Endothelial cell of umbilical vein (primary cell): ENCODE results near the gene FOXP1. TPM values are rescaled to one million over a fixed set of nuclear protein-coding genes. Genes with fewer than 3 reads are reported as not detected.

Source experiments
- BruUV-seq: library from RNA; stranded (reverse); fragments of 400-500 nt; replicated peaks from 2 replicates; lab custom pipeline; 2021; lab: Mats Ljungman, UMichigan
- CTCF ChIA-PET: fragments of 300-600, 350-600 bp; sonication (Branson Sonifier 250); formaldehyde crosslinking; loops from one replicate; lab custom pipeline; 2021; ENCODE audit warnings: antibody characterized with exemption, inconsistent platforms; lab: Charles Lee
- POLR2A ChIA-PET: fragments of 300-600, 350-600 bp; sonication (Branson Sonifier 250); formaldehyde crosslinking; loops from one replicate; lab custom pipeline; 2021; ENCODE audit warnings: antibody characterized with exemption, inconsistent platforms; lab: Charles Lee
- DNase-seq: peaks from one replicate; pipeline ENCODE4 v3.0.0-alpha.2; 2011; ENCODE audit warnings: low read depth, low spot score
- FAIRE-seq: peaks from 2 replicates; lab custom pipeline; 2011; peaks lifted over from hg19 to GRCh38; lab: Jason Lieb, UNC
- H2AFZ ChIP-seq: 2 replicates; pipeline ENCODE4 v1.6.0; 2012; ENCODE audit warnings: low read depth, low read length, control low read depth, inconsistent platforms
- H3K27ac ChIP-seq: 2 replicates; pipeline ENCODE4 v1.5.1; 2011; ENCODE audit warnings: low read depth, mild to moderate bottlenecking, control low read depth, low read length, moderate library complexity; ENCODE audit not compliant: insufficient read depth
- H3K27me3 ChIP-seq, 2 experiments: 2 replicates each; pipeline versions ENCODE4 v1.6.0 to v1.6.1; 2011; ENCODE audit warnings: low read length in 2 of 2, mixed read lengths in 1 of 2; ENCODE audit not compliant: control insufficient read depth in 2 of 2, insufficient read depth in 2 of 2
- H3K36me3 ChIP-seq, 2 experiments: 2 replicates in 1 of 2; 3 replicates in 1 of 2; pipeline ENCODE4 v1.5.1; 2011; ENCODE audit warnings: low read length in 2 of 2, mild to moderate bottlenecking in 1 of 2, moderate library complexity in 1 of 2; ENCODE audit not compliant: control insufficient read depth in 2 of 2, insufficient read depth in 2 of 2; ENCODE audit errors: extremely low read depth in 1 of 2
- H3K4me1 ChIP-seq: 3 replicates; pipeline ENCODE4 v1.5.1; 2011; ENCODE audit warnings: mild to moderate bottlenecking, low read length; ENCODE audit not compliant: control insufficient read depth, insufficient read depth; ENCODE audit errors: extremely low read depth
- H3K4me2 ChIP-seq: 2 replicates; pipeline ENCODE4 v1.6.1; 2011; ENCODE audit warnings: low read length, control low read depth, mixed read lengths; ENCODE audit not compliant: insufficient read depth
- H3K4me3 ChIP-seq, 3 experiments: fragments of 200-600 bp in 1 of 3; sonication (generic), shearing (Covaris generic) in 1 of 3; replicated peaks in 1 of 3; 2 replicates each; pipeline ENCODE4 v1.5.1; 2011 to 2016; ENCODE audit warnings: control low read depth in 3 of 3, low read length in 3 of 3, mild to moderate bottlenecking in 2 of 3, inconsistent platforms in 1 of 3, low read depth in 1 of 3, moderate library complexity in 1 of 3; ENCODE audit not compliant: insufficient read depth in 1 of 3
- H3K79me2 ChIP-seq: 2 replicates; pipeline ENCODE4 v1.6.0; 2012; ENCODE audit warnings: low read length, inconsistent platforms; ENCODE audit not compliant: control insufficient read depth, insufficient read depth
- H3K9ac ChIP-seq: replicated peaks from 2 replicates; pipeline ENCODE3; 2011; ENCODE audit warnings: low read length, control low read depth; ENCODE audit not compliant: insufficient read depth; ENCODE audit errors: extremely low read depth
- H3K9me1 ChIP-seq: replicated peaks from 3 replicates; pipeline ENCODE4 v1.6.0; 2011; ENCODE audit warnings: mild to moderate bottlenecking, low read length; ENCODE audit not compliant: control insufficient read depth, insufficient read depth; ENCODE audit errors: extremely low read depth
- H3K9me3 ChIP-seq: replicated peaks from 2 replicates; pipeline ENCODE4 v1.5.1; 2012; ENCODE audit warnings: low read length, inconsistent platforms; ENCODE audit not compliant: control insufficient read depth, insufficient read depth
- H4K20me1 ChIP-seq: replicated peaks from 2 replicates; pipeline ENCODE3; 2011; ENCODE audit warnings: mild to moderate bottlenecking, low read length; ENCODE audit not compliant: control insufficient read depth, insufficient read depth; ENCODE audit errors: extremely low read depth
- EZH2 ChIP-seq: IDR thresholded peaks from 2 replicates; pipeline ENCODE4 v1.6.1; 2012; ENCODE audit warnings: borderline replicate concordance, low read depth, mild to moderate bottlenecking, moderate library complexity, low read length, inconsistent platforms; ENCODE audit not compliant: severe bottlenecking
- FOS ChIP-seq: IDR thresholded peaks from 2 replicates; pipeline ENCODE4 v1.6.1; 2011; ENCODE audit warnings: mild to moderate bottlenecking, low read length, moderate library complexity, borderline replicate concordance; ENCODE audit not compliant: insufficient read depth
- GATA2 ChIP-seq: IDR thresholded peaks from 2 replicates; pipeline ENCODE4 v1.7.0; 2011; ENCODE audit warnings: low read depth, mild to moderate bottlenecking, moderate library complexity, mixed read lengths, low read length; ENCODE audit not compliant: insufficient read length, insufficient read depth
- JUN ChIP-seq: IDR thresholded peaks from 2 replicates; pipeline ENCODE4 v1.6.1; 2011; ENCODE audit warnings: borderline replicate concordance, low read depth; ENCODE audit not compliant: insufficient read length, insufficient read depth
- MYC ChIP-seq: IDR thresholded peaks from one replicate; pipeline ENCODE4 v1.6.1; 2011; ENCODE audit warnings: mild to moderate bottlenecking, low read depth, low read length
- POLR2A ChIP-seq: IDR thresholded peaks from 2 replicates; pipeline ENCODE4 v1.6.1; 2012; ENCODE audit warnings: low read depth, mild to moderate bottlenecking, control low read depth, low read length
- POLR2AphosphoS5 ChIP-seq: IDR thresholded peaks from 2 replicates; pipeline ENCODE4 v1.6.1; 2012; ENCODE audit warnings: low read depth, mild to moderate bottlenecking, control low read depth, low read length, moderate library complexity; ENCODE audit not compliant: insufficient read depth
- dilution Hi-C: fragments of 300-500 bp; cut with MboI; formaldehyde crosslinking; loops from one replicate; pipeline ENCODE4 v1.15.0; 2019; ENCODE audit warnings: low sequenced_read_pairs; ENCODE audit not compliant: extremely low pct_ligation_motif_present
- intact Hi-C: fragments of 100-400 bp; cut with micrococcal nuclease; formaldehyde crosslinking; loops from one replicate; pipeline ENCODE4 v1.10.0; 2022
- polyA plus RNA-seq, 4 experiments: library from polyadenylated mRNA; depleted of rRNA in 3 of 4; stranded (reverse) in 3 of 4; unstranded in 1 of 4; fragments of >200 nt; gene quantifications; 2 replicates each; pipeline versions ENCODE4 v1.2.1 to v1.2.3, GENCODE V29; 2011 to 2012; ENCODE audit warnings: missing spikeins in 1 of 4
- total RNA-seq: library from RNA; stranded (reverse); gene quantifications from 2 replicates; pipeline ENCODE4 v1.2.3, GENCODE V29; 2021
- TF ChIP-seq, protein P1 (sequence below): IDR thresholded peaks from 2 replicates; pipeline ENCODE4 v1.6.1; 2011; ENCODE audit not compliant: insufficient read depth, insufficient read length
- TF ChIP-seq, protein P2 (sequence below), 2 donors: IDR thresholded peaks; 1 replicate in 1 of 2; 2 replicates in 1 of 2; pipeline ENCODE4 v1.5.1; 2011; ENCODE audit warnings: low read length in 2 of 2, mild to moderate bottlenecking in 2 of 2, moderate library complexity in 2 of 2, control low read depth in 1 of 2, inconsistent platforms in 1 of 2, low read depth in 1 of 2; ENCODE audit not compliant: insufficient read depth in 1 of 2; ENCODE audit errors: extremely low read depth in 1 of 2

FOXP1 gene
- total and polyA plus RNA-seq, 2 donors (not counting 3 experiments of a cell fraction or from before 2014, with no cell fraction given), result 41.0 to 107 TPM

DNA sequence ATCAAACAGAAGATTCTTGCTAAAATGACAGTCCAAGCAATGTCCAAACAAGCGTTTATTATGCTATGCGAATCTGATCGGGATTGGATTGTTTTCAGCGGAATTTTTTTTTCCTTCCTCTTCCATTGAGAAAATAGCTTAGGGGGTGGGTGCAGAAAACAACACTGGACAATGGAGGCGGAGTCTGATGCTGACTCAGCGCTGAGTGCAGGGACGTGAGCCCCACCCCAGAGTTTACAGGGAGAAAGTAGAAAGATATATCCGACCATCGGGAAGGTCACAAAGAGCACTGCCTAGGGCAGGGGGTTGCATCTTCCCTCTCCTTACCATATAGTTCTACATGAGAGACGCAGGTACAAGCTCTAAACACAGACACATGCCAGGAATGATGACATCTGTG, 117.0 kb downstream of the FOXP1 start:
- Histone ChIP-seq H3K9ac (no peak overlapping the region), H3K4me1 (peaks cover 16% of the 10 kb centered on the region), H2AFZ (peak overlapping the region; percentile 30), H3K27me3 (no peaks in the 10 kb centered on the region), H3K9me3 (no peaks in the 10 kb centered on the region), H3K27ac (no peak overlapping the region), H4K20me1 (no peaks in the 10 kb centered on the region), H3K9me1 (no peaks in the 10 kb centered on the region), H3K4me3 (peak overlapping the region in 1 of 3 experiments; percentile 9), H3K36me3 (no peaks in the 10 kb centered on the region), H3K79me2 (no peaks in the 10 kb centered on the region), H3K4me2 (peak overlapping the region; percentile 64)
- no TSS peak for BruUV-seq
- no peak for TF ChIP-seq MYC
- peak; percentile 62 for TF ChIP-seq FOS
- TF ChIP-seq, protein P1, sequence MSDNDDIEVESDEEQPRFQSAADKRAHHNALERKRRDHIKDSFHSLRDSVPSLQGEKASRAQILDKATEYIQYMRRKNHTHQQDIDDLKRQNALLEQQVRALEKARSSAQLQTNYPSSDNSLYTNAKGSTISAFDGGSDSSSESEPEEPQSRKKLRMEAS, result no peak
- ChIA-PET CTCF (interaction anchor here (0.7 to 1.8 kb wide), 8 partner anchors 11 to 152 kb away, joined by 3 to 5 read pairs (median 4); no protein-coding TSS in a partner anchor), POLR2A (interaction anchor here (0.6 kb wide), 1 partner anchor 34 kb away, joined by 3 read pairs; no protein-coding TSS in a partner anchor)
- peak; percentile 89 for DNase-seq
- FAIRE-seq, result peak; percentile 93
- dilution Hi-C loops, result no loop called here
- intact Hi-C loops, result loop anchor here (1.0 kb wide), 1 partner anchor 22 kb away; no protein-coding TSS in a partner anchor

DNA sequence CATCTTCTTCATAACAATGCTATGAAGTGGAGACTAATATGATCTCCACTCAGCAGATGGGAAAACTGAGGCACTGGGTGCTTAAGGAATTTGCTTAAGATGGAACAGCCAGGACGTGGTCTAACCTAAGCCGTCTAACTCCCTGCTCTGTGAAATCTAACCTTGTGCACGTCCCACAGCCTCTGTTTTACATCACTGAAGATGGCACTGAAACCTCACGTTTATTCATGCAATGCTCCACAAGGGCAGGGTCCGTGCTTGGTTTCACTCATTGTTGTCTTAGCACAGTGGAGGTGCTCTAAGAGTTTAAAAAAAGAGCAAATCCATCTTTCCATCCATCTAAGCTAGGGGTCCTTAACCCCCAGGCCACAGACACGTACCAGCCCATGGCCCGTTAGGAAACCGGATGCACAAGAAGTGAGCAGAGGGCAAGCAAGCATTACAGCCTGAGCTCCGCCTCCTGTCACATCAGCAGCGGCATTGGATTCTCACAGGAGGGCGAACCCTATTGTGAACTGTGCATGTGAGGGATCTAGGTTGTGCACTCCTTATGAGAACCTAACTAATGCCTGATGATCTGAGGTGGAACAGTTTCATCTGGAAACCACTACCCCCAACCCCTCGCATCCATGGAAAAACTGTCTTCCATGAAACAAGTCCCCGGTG, 118.0 kb downstream of the FOXP1 start:
- BruUV-seq, result no TSS peak
- Histone ChIP-seq H3K79me2 (no peaks in the 10 kb centered on the region), H3K27ac (no peak overlapping the region), H3K9ac (no peak overlapping the region), H3K9me3 (no peaks in the 10 kb centered on the region), H3K27me3 (no peaks in the 10 kb centered on the region), H3K4me1 (peaks cover 16% of the 10 kb centered on the region), H3K4me3 (no peak overlapping the region), H3K9me1 (no peaks in the 10 kb centered on the region), H3K36me3 (no peaks in the 10 kb centered on the region), H4K20me1 (no peaks in the 10 kb centered on the region), H2AFZ (no peak overlapping the region), H3K4me2 (no peak overlapping the region)
- TF ChIP-seq POLR2AphosphoS5, result no peak
- TF ChIP-seq, protein P2, sequence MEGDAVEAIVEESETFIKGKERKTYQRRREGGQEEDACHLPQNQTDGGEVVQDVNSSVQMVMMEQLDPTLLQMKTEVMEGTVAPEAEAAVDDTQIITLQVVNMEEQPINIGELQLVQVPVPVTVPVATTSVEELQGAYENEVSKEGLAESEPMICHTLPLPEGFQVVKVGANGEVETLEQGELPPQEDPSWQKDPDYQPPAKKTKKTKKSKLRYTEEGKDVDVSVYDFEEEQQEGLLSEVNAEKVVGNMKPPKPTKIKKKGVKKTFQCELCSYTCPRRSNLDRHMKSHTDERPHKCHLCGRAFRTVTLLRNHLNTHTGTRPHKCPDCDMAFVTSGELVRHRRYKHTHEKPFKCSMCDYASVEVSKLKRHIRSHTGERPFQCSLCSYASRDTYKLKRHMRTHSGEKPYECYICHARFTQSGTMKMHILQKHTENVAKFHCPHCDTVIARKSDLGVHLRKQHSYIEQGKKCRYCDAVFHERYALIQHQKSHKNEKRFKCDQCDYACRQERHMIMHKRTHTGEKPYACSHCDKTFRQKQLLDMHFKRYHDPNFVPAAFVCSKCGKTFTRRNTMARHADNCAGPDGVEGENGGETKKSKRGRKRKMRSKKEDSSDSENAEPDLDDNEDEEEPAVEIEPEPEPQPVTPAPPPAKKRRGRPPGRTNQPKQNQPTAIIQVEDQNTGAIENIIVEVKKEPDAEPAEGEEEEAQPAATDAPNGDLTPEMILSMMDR (IDR thresholded peaks at IDR 0.05; ENCODE audit: extremely low read depth in 1 of 2, insufficient read depth in 1 of 2, low read depth in 1 of 2, low read length in 2 of 2), result no peak
- no peak for TF ChIP-seq POLR2A
- no peak for TF ChIP-seq EZH2
- no peak for TF ChIP-seq MYC
- TF ChIP-seq, protein P1, result no peak
- TF ChIP-seq FOS, result no peak
- no peak for TF ChIP-seq GATA2
- TF ChIP-seq JUN, result no peak
- no peak for DNase-seq
- CTCF ChIA-PET, result interaction anchor here (1.1 to 1.8 kb wide), 5 partner anchors 11 to 80 kb away, joined by 3 to 5 read pairs (median 4); no protein-coding TSS in a partner anchor
- intact Hi-C loops (loop anchor here (1.0 kb wide), 1 partner anchor 21 kb away; no protein-coding TSS in a partner anchor), dilution Hi-C loops (no loop called here)
- no peak for FAIRE-seq
- POLR2A ChIA-PET, result no interaction called here
